ENCODE data around the gene CELA2A. TPM values are rescaled to one million over a fixed set of nuclear protein-coding genes. Genes with fewer than 3 reads are reported as not detected.

Gene CELA2A
- total RNA-seq, result not detected

GRCh38 chr1:15456313-15456954 lies at the start of gene CELA2A:
Gene CELA2A, plus strand, starts transcription at chr1:15456732. Its CDS starts 22 bp downstream, at chr1:15456754.
- Mint-ChIP-seq H3K27ac (no peak within 1 kb of the TSS), H3K27me3 (peaks cover 3% of the 10 kb centered on the region), H3K4me1 (ENCODE audit: low read depth) (no peaks in the 10 kb centered on the region), H3K9me3 (no peaks in the 10 kb centered on the region), H3K4me3 (no peak within 1 kb of the TSS), H3K36me3 (no peaks in the 10 kb centered on the region)
- ChIA-PET CTCF (no interaction called here), POLR2A (no interaction called here)
- DNase-seq, result no peak
- intact Hi-C loops (cut with micrococcal nuclease), result no loop called here

- no peak overlapping the region for H3K4me3 Mint-ChIP-seq
- ChIA-PET POLR2A (no interaction called here), CTCF (interaction anchor here (0.8 to 2.9 kb wide), 4 partner anchors 24 to 92 kb away, joined by 3 to 12 read pairs (median 4); no protein-coding TSS in a partner anchor)
- H3K27me3 Mint-ChIP-seq, result no peaks in the 10 kb centered on the region
- no peaks in the 10 kb centered on the region for H3K9me3 Mint-ChIP-seq
- peaks cover 17% of the 10 kb centered on the region for H3K4me1 Mint-ChIP-seq (ENCODE audit: low read depth)
- peaks cover 3% of the 10 kb centered on the region for H3K36me3 Mint-ChIP-seq
- no peak for DNase-seq
- H3K27ac Mint-ChIP-seq, result no peak overlapping the region
- intact Hi-C loops (cut with micrococcal nuclease), result loop anchor here (5.0 kb wide), 1 partner anchor 160 kb away; the partner anchor contains the start of gene FHAD1
Observed at GRCh38 chr1:15407580-15407979, 49.0 kb upstream of the CELA2A start.

GRCh38 chr1:15408890-15409387 lies 47.6 kb upstream of the CELA2A start:
- peaks cover 4% of the 10 kb centered on the region for H3K36me3 Mint-ChIP-seq
- ChIA-PET POLR2A (no interaction called here), CTCF (interaction anchor here (2.9 kb wide), 1 partner anchor 85 kb away, joined by 12 read pairs; no protein-coding TSS in a partner anchor)
- H3K9me3 Mint-ChIP-seq, result no peaks in the 10 kb centered on the region
- peaks cover 29% of the 10 kb centered on the region for H3K4me1 Mint-ChIP-seq (ENCODE audit: low read depth)
- H3K4me3 Mint-ChIP-seq, result peak overlapping the region; percentile 56
- no peaks in the 10 kb centered on the region for H3K27me3 Mint-ChIP-seq
- no peak for DNase-seq
- no peak overlapping the region for H3K27ac Mint-ChIP-seq
- intact Hi-C loops (cut with micrococcal nuclease), result loop anchor here (2.0 to 5.0 kb wide), 3 partner anchors 56 to 162 kb away; partner anchors contain the start of genes CASP9 and FHAD1

- Mint-ChIP-seq H3K27me3 (no peaks in the 10 kb centered on the region), H3K27ac (peak within 1 kb of the TSS; percentile 81), H3K9me3 (no peaks in the 10 kb centered on the region), H3K4me1 (ENCODE audit: low read depth) (peaks cover 34% of the 10 kb centered on the region), H3K4me3 (peak within 1 kb of the TSS; percentile 92), H3K36me3 (peaks cover 6% of the 10 kb centered on the region)
- POLR2A ChIA-PET, result no interaction called here
- intact Hi-C loops (cut with micrococcal nuclease), result loop anchor here (2.0 to 5.0 kb wide), 3 partner anchors 57 to 162 kb away; partner anchors contain the start of genes CASP9 and FHAD1
- CTCF ChIA-PET, result interaction anchor here (2.9 kb wide), 1 partner anchor 86 kb away, joined by 12 read pairs; no protein-coding TSS in a partner anchor
- peak; percentile 86 for DNase-seq
Observed at GRCh38 chr1:15409388-15410222, 46.9 kb upstream of the CELA2A start, which contains the start of gene EFHD2. Gene EFHD2, plus strand, starts transcription at chr1:15409888. Its CDS starts 84 bp downstream, at chr1:15409972.

- peak overlapping the region; percentile 92 for H3K4me3 Mint-ChIP-seq
- no peaks in the 10 kb centered on the region for H3K27me3 Mint-ChIP-seq
- peaks cover 11% of the 10 kb centered on the region for H3K36me3 Mint-ChIP-seq
- ChIA-PET POLR2A (no interaction called here), CTCF (interaction anchor here (2.9 kb wide), 1 partner anchor 87 kb away, joined by 12 read pairs; no protein-coding TSS in a partner anchor)
- peak; percentile 16 for DNase-seq
- H3K4me1 Mint-ChIP-seq (ENCODE audit: low read depth), result peaks cover 42% of the 10 kb centered on the region
- intact Hi-C loops (cut with micrococcal nuclease), result no loop called here
- H3K27ac Mint-ChIP-seq, result peak overlapping the region; percentile 81
- no peaks in the 10 kb centered on the region for H3K9me3 Mint-ChIP-seq
Observed at GRCh38 chr1:15410223-15410883, 46.2 kb upstream of the CELA2A start.

GRCh38 chr1:15410884-15411245 lies 45.7 kb upstream of the CELA2A start:
- peak; percentile 23 for DNase-seq
- H3K36me3 Mint-ChIP-seq, result peaks cover 11% of the 10 kb centered on the region
- ChIA-PET CTCF (no interaction called here), POLR2A (no interaction called here)
- peak overlapping the region; percentile 81 for H3K27ac Mint-ChIP-seq
- intact Hi-C loops (cut with micrococcal nuclease), result no loop called here
- peak overlapping the region; percentile 92 for H3K4me3 Mint-ChIP-seq
- H3K4me1 Mint-ChIP-seq (ENCODE audit: low read depth), result peaks cover 47% of the 10 kb centered on the region
- no peaks in the 10 kb centered on the region for H3K27me3 Mint-ChIP-seq
- no peaks in the 10 kb centered on the region for H3K9me3 Mint-ChIP-seq

GRCh38 chr1:15411593-15412137 lies 44.9 kb upstream of the CELA2A start:
- intact Hi-C loops (cut with micrococcal nuclease), result no loop called here
- H3K9me3 Mint-ChIP-seq, result no peaks in the 10 kb centered on the region
- peaks cover 55% of the 10 kb centered on the region for H3K4me1 Mint-ChIP-seq (ENCODE audit: low read depth)
- CTCF ChIA-PET, result interaction anchor here (1.0 to 2.0 kb wide), 4 partner anchors 20 to 421 kb away, joined by 3 to 14 read pairs (median 9); no protein-coding TSS in a partner anchor
- H3K27me3 Mint-ChIP-seq, result no peaks in the 10 kb centered on the region
- H3K36me3 Mint-ChIP-seq, result peaks cover 11% of the 10 kb centered on the region
- POLR2A ChIA-PET, result interaction anchor here (1.1 to 1.4 kb wide), 2 partner anchors 20 to 22 kb away, joined by 3 to 4 read pairs; no protein-coding TSS in a partner anchor
- DNase-seq, result peak; percentile 64
- H3K4me3 Mint-ChIP-seq, result peak overlapping the region; percentile 92
- peak overlapping the region; percentile 64 for H3K27ac Mint-ChIP-seq

- ChIA-PET CTCF (interaction anchor here (1.0 to 2.0 kb wide), 4 partner anchors 19 to 421 kb away, joined by 3 to 14 read pairs (median 9); no protein-coding TSS in a partner anchor), POLR2A (interaction anchor here (1.1 to 1.4 kb wide), 2 partner anchors 20 to 21 kb away, joined by 3 to 4 read pairs; no protein-coding TSS in a partner anchor)
- H3K27me3 Mint-ChIP-seq, result no peaks in the 10 kb centered on the region
- no peaks in the 10 kb centered on the region for H3K9me3 Mint-ChIP-seq
- peak overlapping the region; percentile 92 for H3K4me3 Mint-ChIP-seq
- peaks cover 61% of the 10 kb centered on the region for H3K4me1 Mint-ChIP-seq (ENCODE audit: low read depth)
- peak overlapping the region; percentile 64 for H3K27ac Mint-ChIP-seq
- H3K36me3 Mint-ChIP-seq, result peaks cover 11% of the 10 kb centered on the region
- DNase-seq, result peak; percentile 78
- intact Hi-C loops (cut with micrococcal nuclease), result no loop called here
Observed at GRCh38 chr1:15412175-15412800, 44.2 kb upstream of the CELA2A start.

- ChIA-PET CTCF (interaction anchor here (1.2 to 2.0 kb wide), 3 partner anchors 18 to 90 kb away, joined by 6 to 14 read pairs (median 12); no protein-coding TSS in a partner anchor), POLR2A (interaction anchor here (1.1 kb wide), 1 partner anchor 21 kb away, joined by 4 read pairs; no protein-coding TSS in a partner anchor)
- no peak overlapping the region for H3K4me3 Mint-ChIP-seq
- no peaks in the 10 kb centered on the region for H3K27me3 Mint-ChIP-seq
- H3K36me3 Mint-ChIP-seq, result peaks cover 11% of the 10 kb centered on the region
- intact Hi-C loops (cut with micrococcal nuclease), result no loop called here
- no peak overlapping the region for H3K27ac Mint-ChIP-seq
- H3K9me3 Mint-ChIP-seq, result no peaks in the 10 kb centered on the region
- no peak for DNase-seq
- H3K4me1 Mint-ChIP-seq (ENCODE audit: low read depth), result peaks cover 67% of the 10 kb centered on the region
Observed at GRCh38 chr1:15412843-15413242, 43.7 kb upstream of the CELA2A start.

- Mint-ChIP-seq H3K9me3 (no peaks in the 10 kb centered on the region), H3K36me3 (peaks cover 11% of the 10 kb centered on the region), H3K4me3 (no peak overlapping the region), H3K27me3 (no peaks in the 10 kb centered on the region), H3K27ac (no peak overlapping the region), H3K4me1 (ENCODE audit: low read depth) (peaks cover 72% of the 10 kb centered on the region)
- DNase-seq, result no peak
- CTCF ChIA-PET, result interaction anchor here (0.8 to 1.0 kb wide), 2 partner anchors 90 to 92 kb away, joined by 3 read pairs; no protein-coding TSS in a partner anchor
- intact Hi-C loops (cut with micrococcal nuclease), result no loop called here
- POLR2A ChIA-PET, result interaction anchor here (0.9 kb wide), 1 partner anchor 54 kb away, joined by 4 read pairs; no protein-coding TSS in a partner anchor
Observed at GRCh38 chr1:15413563-15414444, 42.7 kb upstream of the CELA2A start.

All from activated CD4-positive, alpha-beta memory T cell treated with anti-CD3 and anti-CD28 coated beads for 36 hours (primary cell).